ENCODE data around the gene CAMSAP1. TPM values are rescaled to one million over a fixed set of nuclear protein-coding genes. Genes with fewer than 3 reads are reported as not detected.

The CAMSAP1 gene
- total and polyA plus RNA-seq, 2 donors (not counting 1 experiment from before 2014, with no cell fraction given), result 6.6 to 31.0 TPM

GRCh38 chr9:135820661-135821060 is 86.7 kb downstream of the CAMSAP1 start:
- TF ChIP-seq EZH2 (IDR thresholded peaks at IDR 0.05; ENCODE audit: borderline replicate concordance, insufficient read depth, low read depth, low read length, poor library complexity, severe bottlenecking), result no peak
- TF ChIP-seq CTCF (IDR thresholded peaks at IDR 0.05), result no peak
- DNase-seq, result no peak
- no peak for ATAC-seq (ENCODE audit: low read depth)
- CTCF ChIA-PET, result no interaction called here
- H3K27me3 ChIP-seq (replicated peaks in 1 of 4; ENCODE audit: control extremely low read depth in 1 of 4, control insufficient read depth in 3 of 4, insufficient read depth in 4 of 4, low read length in 3 of 4), result no peaks in the 10 kb centered on the region
- H3K9me3 ChIP-seq (ENCODE audit: control extremely low read depth in 1 of 3, control insufficient read depth in 2 of 3, insufficient read depth in 1 of 3, low read length in 2 of 3), result no peaks in the 10 kb centered on the region
- no peak overlapping the region for H2AFZ ChIP-seq (ENCODE audit: insufficient read depth, low read depth, low read length, poor library complexity, severe bottlenecking)
- no peak overlapping the region for H3K4me2 ChIP-seq (replicated peaks; ENCODE audit: low read depth, low read length, poor library complexity, severe bottlenecking)
- no peaks in the 10 kb centered on the region for H4K20me1 ChIP-seq (ENCODE audit: control insufficient read depth, insufficient read depth, low read length, poor library complexity, severe bottlenecking)
- no peaks in the 10 kb centered on the region for H3K79me2 ChIP-seq (ENCODE audit: control insufficient read depth, insufficient read depth, low read length)
- no peak overlapping the region for H3K4me3 ChIP-seq (ENCODE audit: control extremely low read depth in 1 of 5, extremely low read depth in 1 of 5, insufficient read depth in 1 of 5, low read depth in 2 of 5, low read length in 4 of 5)
- no peak overlapping the region for H3K27ac Mint-ChIP-seq
- H3K36me3 ChIP-seq (replicated peaks in 1 of 2; ENCODE audit: control extremely low read depth in 1 of 2, control insufficient read depth in 1 of 2, extremely low read depth in 1 of 2, insufficient read depth in 2 of 2, low read length in 1 of 2), result peaks cover 0 to 80% of the 10 kb centered on the region in 2 experiments
- intact Hi-C loops (cut with micrococcal nuclease), result no loop called here
- no peaks in the 10 kb centered on the region for H3K4me1 Mint-ChIP-seq
- no peaks in the 10 kb centered on the region for H3K9me3 Mint-ChIP-seq (ENCODE audit: insufficient read depth)
- WGBS (ENCODE audit: insufficient coverage), result 97% methylated on average over 15 of the region's 18 CpGs
- POLR2A ChIA-PET, result no interaction called here
- H3K27ac ChIP-seq (ENCODE audit: low read length in 2 of 2), result no peak overlapping the region
- H3K27me3 Mint-ChIP-seq, result no peaks in the 10 kb centered on the region
- H3K9ac ChIP-seq (ENCODE audit: low read length), result no peak overlapping the region
- no peaks in the 10 kb centered on the region for H3K4me1 ChIP-seq (ENCODE audit: control insufficient read depth in 2 of 2, insufficient read depth in 2 of 2, low read length in 2 of 2)
- no peak overlapping the region for H3K4me3 Mint-ChIP-seq

GRCh38 chr9:135819905-135820304 is 87.4 kb downstream of the CAMSAP1 start:
- WGBS (ENCODE audit: insufficient coverage), result 96% methylated on average over 13 of the region's 13 CpGs
- Mint-ChIP-seq H3K9me3 (ENCODE audit: insufficient read depth) (no peaks in the 10 kb centered on the region), H3K27ac (no peak overlapping the region), H3K27me3 (no peaks in the 10 kb centered on the region), H3K4me3 (no peak overlapping the region), H3K4me1 (no peaks in the 10 kb centered on the region)
- Histone ChIP-seq H3K9me3 (ENCODE audit: control extremely low read depth in 1 of 3, control insufficient read depth in 2 of 3, insufficient read depth in 1 of 3, low read length in 2 of 3) (no peaks in the 10 kb centered on the region), H3K27me3 (replicated peaks in 1 of 4; ENCODE audit: control extremely low read depth in 1 of 4, control insufficient read depth in 3 of 4, insufficient read depth in 4 of 4, low read length in 3 of 4) (no peaks in the 10 kb centered on the region), H3K36me3 (replicated peaks in 1 of 2; ENCODE audit: control extremely low read depth in 1 of 2, control insufficient read depth in 1 of 2, extremely low read depth in 1 of 2, insufficient read depth in 2 of 2, low read length in 1 of 2) (peaks cover 0 to 82% of the 10 kb centered on the region in 2 experiments), H3K4me3 (ENCODE audit: control extremely low read depth in 1 of 5, extremely low read depth in 1 of 5, insufficient read depth in 1 of 5, low read depth in 2 of 5, low read length in 4 of 5) (no peak overlapping the region), H3K4me1 (ENCODE audit: control insufficient read depth in 2 of 2, insufficient read depth in 2 of 2, low read length in 2 of 2) (no peaks in the 10 kb centered on the region), H3K79me2 (ENCODE audit: control insufficient read depth, insufficient read depth, low read length) (no peaks in the 10 kb centered on the region), H3K9ac (ENCODE audit: low read length) (no peak overlapping the region), H3K27ac (ENCODE audit: low read length in 2 of 2) (no peak overlapping the region), H3K4me2 (replicated peaks; ENCODE audit: low read depth, low read length, poor library complexity, severe bottlenecking) (no peak overlapping the region), H4K20me1 (ENCODE audit: control insufficient read depth, insufficient read depth, low read length, poor library complexity, severe bottlenecking) (no peaks in the 10 kb centered on the region), H2AFZ (ENCODE audit: insufficient read depth, low read depth, low read length, poor library complexity, severe bottlenecking) (no peak overlapping the region)
- CTCF ChIA-PET, result no interaction called here
- ATAC-seq (ENCODE audit: low read depth) (no peak), DNase-seq (no peak)
- POLR2A ChIA-PET, result no interaction called here
- TF ChIP-seq CTCF (IDR thresholded peaks at IDR 0.05) (no peak), EZH2 (IDR thresholded peaks at IDR 0.05; ENCODE audit: borderline replicate concordance, insufficient read depth, low read depth, low read length, poor library complexity, severe bottlenecking) (no peak)
- intact Hi-C loops (cut with micrococcal nuclease), result no loop called here
